HG02885 (cell line): ENCODE measurements around the gene RERE.
"Not testable (repeated sequence)": the region's sequence is repeated elsewhere in the genome, so short reads cannot be mapped to it uniquely, and the experiment has no call there.

Source experiments
- ATAC-seq: cut with Tn5 transposase; IDR thresholded peaks from one replicate; pipeline ENCODE4 v1.9.1; 2021; ENCODE audit warnings: mild to moderate bottlenecking; ENCODE audit not compliant: unreplicated experiment, poor library complexity

Gene RERE

GRCh38 chr1:8382608-8383505, 434.6 kb downstream of the RERE start:
- ATAC-seq, result no peak

DNA sequence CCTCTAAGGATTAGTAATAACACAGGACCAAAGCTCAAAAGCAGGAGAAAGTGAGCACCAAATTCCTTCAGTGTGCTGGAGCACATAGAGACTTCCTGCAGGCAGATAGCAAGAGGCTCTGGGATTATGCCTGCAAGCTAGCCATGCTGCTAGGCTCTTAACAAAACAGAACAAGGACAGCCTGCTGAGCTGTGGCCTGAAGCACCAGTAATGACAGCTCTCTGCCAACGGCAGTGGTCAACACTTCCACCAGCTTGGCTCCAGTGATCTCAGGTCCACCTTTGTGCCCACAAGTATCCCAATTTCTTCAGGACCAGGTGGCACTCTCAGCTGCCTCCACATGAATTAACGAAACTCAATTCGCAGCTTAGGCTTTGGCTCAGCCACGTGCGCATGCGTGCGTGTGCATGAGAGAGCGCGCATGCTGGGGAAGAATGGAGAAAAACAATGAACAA, 435.4 kb downstream of the RERE start:
- no peak for ATAC-seq

GRCh38 chr1:8381618-8382017, 435.8 kb downstream of the RERE start:
- ATAC-seq, result no peak

DNA sequence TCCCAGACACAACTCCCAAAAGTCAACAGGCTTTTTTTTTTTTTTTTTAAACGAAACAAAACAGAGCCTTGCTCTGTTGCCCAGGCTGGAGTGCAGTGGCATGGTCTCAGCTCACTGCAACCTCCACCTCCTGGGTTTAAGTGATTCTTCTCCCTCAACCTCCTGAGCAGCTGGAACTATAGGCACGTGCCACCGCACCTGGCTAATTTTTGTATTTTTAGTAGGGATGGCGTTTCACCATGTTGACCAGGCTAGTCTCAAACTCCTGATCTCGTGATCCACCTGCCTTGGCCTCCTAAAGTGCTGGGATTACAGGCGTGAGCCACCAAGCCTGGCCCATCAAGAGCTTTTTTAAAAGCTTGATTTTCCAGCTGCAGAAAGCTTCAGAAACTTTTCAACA, 437.1 kb downstream of the RERE start:
- ATAC-seq, result not testable (repeated sequence)

- ATAC-seq, result no peak
Observed at GRCh38 chr1:8379513-8380186, 437.8 kb downstream of the RERE start.

DNA sequence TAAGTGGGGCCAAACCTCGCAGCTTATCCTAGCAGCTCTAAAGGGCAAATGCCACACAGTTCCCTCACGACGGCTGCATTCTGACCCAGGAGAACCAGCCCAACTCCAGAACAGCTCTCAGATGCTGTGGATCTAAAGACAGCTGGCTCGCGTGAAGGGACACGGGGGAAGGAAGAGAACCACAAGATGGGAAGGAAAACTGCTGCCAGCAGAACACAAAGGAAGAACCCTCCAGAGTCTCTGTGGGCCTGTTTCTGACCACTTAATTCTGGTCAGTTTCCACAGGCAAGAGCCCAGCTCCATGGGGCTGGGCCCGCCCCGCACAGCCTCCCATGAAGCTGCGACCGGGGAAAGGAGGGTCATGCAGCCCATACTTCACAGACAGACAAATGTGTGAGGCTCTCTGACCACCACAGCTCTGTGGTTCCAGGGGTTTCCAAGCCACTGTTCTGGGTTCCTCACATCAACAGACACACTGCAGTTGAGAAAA, 438.4 kb downstream of the RERE start:
- ATAC-seq, result no peak

DNA sequence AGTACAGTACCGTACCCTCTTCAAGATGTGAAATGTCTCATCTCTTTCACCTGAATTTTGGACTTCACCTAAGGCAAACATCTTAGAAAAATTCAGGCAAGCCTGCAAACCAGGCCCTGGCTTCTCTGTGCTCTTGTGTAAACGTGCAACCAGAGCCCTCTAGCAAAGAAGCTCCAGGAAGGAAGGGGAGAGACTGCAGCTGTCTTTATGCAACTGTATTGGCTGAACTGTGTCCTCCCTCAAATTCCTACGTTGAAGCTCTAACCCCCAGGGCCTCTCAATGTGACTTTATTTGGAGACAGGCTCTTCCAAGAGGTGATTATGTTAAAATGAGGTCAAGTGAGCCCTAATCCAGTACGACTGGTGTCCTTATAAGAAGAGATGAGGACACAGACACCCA, 439.3 kb downstream of the RERE start:
- no peak for ATAC-seq

GRCh38 chr1:8377271-8377981, 440.0 kb downstream of the RERE start:
- ATAC-seq, result no peak

DNA sequence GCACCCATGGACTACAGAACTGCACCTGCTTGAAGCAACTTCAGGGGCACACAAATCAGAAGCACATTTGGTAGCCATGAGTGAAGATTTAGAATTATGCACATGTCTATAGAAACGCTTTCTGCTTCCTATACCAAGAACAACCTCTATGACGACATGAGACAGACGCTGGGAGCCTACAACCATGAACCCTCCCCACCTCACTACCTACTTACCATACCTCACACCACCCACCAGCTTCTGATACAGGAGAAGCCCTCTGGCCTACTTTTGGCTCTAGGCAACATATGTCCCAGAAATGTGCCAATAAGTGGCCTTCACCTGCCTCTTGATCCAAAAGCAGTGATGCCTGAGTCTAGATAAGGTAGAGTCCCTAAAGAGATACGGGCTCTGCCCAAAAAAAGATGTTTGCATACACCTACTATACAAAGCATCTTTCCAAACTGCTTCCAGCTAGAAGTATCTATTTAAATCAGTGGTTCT, 441.0 kb downstream of the RERE start:
- no peak for ATAC-seq

DNA sequence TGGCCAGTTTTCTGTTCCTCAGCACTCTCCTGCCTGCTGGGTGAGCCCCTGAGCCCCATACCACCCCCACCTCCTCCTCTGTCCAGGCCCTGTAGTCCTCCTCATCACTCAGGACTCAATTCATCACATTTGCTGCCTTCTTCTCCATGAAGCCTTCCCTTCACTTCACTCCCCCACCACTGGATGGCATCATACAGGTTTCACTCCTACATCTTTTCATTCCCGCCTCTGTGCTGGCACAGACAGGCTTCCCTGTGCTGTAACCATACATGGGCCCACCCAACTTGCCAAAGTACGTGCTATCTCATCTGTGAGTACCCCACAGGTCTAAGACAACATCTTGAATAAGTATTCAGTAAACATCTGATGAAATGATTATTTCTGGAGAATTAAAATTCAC, 442.6 kb downstream of the RERE start:
- no peak for ATAC-seq

- ATAC-seq, result no peak
Observed at GRCh38 chr1:8374356-8374755, 443.1 kb downstream of the RERE start.

DNA sequence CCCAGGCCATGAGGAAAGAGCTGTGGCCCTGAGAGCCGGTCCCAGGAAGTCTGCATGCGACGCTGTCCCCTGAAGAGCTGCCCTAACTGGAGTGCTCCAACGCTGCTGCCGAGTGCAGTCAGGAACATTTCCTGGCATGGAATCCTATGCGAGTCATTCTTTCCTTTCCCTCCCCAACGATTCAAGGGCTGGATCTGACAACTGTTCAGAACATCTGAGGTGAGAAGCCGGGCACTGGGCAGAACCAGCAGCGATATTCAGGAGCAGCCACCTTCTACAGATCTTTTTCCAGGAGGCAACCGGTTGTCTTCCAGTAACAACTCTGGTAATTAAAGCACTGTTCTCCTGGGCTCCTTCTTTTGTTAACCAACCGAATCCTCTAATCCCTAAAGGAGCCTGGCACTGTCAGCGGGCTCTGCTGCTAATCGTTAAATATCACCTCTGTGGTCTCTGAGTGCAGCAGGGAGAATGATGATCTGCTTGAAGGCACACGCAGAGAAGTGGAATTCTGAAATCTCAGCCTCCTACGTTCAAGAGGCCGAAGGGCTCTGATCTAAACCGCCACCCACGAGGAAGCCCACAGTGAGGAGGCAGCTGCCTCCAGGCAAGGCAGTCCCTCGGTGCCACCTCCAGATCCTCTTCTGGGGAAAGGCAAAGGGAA, 443.7 kb downstream of the RERE start:
- no peak for ATAC-seq

DNA sequence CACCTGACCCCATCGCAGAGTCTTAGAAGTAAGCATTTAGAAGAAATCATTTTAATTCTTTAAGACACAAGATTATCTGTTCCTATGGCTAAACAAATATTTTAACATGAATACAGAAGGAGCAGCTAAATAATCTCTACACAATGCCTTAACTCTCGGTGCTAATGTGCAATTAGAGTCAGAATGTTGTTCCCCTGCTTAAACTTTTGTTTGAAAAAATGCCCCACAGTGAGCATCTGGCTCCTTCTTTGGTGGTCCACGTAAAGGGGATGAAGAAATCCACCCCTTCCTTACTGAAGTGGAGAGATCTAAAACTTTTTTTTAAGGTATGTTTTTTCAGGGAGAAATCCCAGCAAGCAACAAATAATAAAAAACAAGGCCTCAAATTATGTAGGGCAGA, 444.3 kb downstream of the RERE start:
- no peak for ATAC-seq

DNA sequence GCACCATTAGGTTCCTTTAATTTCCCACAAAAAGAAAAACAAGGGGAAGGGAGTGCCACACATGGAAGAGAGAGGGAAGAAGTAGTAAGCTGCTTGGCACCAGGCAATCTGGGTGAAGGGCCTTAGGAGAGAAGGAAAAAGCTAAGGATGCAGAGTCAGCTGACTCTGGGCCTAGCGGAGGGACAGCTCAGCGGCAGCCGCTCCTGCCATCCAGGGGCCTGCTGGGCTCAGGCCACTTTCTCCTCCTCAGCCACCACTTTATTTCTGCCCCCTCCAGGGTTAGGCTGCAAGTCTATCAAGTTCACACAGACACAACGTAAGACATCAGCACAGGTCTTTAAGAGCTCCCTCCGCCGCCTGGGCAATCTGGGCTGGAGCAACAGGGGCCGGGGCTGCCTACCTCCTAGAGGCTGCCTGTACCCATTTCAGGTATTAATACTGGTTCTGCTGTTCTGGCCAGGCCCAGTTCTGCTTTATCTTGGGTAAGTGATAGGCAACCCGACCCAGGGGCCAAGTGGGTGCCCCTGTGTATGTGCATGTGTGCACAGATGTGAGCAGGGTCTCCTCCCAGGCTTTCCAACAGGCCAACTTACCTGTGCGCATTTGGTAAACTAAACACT, 446.0 kb downstream of the RERE start:
- no peak for ATAC-seq

DNA sequence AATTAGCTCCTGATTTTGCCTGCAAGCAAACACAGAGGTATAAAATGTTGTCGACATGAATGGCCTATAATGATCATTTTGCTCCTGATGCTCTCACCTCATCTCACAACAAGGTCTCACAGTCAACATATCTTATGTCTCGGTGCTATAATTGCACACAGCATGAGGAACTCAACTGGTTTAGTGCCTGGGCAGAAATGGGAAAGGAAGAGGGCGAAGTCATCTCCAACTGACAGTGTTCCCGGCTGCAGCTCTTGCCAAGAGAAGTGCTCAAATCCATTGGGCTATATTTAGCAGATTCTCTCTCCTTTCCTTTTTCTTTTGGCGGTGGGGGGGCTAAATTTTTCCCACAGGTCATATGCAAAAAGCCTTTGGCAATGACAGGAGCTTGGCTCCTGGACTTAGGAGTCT, 446.5 kb downstream of the RERE start:
- no peak for ATAC-seq

DNA sequence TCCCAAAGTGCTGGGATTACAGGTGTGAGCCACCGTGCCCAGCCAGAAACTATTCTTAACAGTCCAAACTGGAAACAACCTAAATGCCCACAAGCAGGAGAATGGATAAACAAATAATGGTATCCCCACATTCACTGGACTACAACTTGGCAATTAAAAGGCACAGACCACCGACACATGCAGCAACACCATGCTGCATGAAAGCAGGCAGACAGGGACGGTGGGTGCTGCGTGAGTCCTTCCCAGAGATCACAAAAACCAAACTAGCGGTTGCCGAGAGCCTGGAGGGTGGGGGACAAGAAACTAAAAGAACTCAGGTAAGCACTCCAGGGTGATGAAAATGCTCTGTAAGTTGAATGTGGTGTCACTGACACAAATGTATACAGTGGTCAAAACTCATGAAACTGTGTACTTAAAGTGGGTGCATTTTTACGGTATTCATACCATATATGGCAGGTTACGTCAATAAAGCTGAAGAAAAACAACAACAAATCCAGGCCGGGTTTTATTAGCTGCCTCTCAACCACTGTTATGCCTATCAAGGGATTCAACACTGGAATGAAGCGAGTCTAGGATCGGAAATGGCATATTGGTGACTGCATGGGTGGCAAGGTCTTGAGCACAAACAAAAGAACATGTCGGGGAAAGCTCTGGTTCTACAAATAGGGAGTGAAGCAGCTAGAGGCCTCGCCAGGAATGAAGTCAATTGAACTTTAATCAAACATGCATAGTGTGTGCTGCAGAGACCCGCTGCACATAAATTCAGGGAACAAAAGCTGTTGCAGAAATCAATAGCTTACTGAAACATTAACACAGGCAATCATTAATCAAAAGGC, 447.2 kb downstream of the RERE start:
- no peak for ATAC-seq

- ATAC-seq, result no peak
Observed at GRCh38 chr1:8368956-8369639, 448.3 kb downstream of the RERE start.

DNA sequence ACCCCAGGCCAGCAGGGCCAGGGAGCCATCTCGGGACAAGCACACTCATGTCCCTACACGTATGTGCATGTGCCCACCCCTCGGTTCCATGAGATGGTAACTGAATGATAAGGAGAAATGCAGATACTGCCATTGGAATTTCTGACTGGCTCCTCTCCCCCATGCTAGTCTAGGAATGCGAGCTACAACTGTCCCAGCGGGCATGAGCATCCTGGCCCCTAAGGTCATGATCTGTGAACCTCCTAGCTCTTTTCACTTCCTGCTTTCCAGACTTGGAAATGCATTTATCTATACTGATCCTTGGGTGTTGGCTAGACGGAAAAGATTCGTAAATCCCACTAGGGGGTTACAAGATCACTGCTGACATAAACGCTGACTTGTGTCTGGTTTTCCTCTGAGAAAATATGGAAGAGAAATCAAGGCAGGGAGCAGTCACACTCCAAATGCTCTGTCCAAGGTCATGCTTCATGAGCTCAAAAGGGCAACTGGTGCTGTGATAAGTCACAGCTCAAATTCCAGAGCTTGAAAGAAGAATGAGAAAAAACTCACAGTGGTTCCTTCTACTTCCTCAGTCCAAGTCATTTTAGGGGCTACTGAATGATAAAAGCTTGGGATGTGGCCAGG, 449.8 kb downstream of the RERE start:
- no peak for ATAC-seq
